M059J (cell line): Measurements from ENCODE around the gene BIN1. TPM values are rescaled to one million over a fixed set of nuclear protein-coding genes. Genes with fewer than 3 reads are reported as not detected.
A peak's percentile ranks its signal among the peaks of the same experiment; 100 is the strongest.

Experiments used
- DNase-seq: peaks from one replicate; pipeline ENCODE4 v3.0.0-alpha.2; 2012; ENCODE audit warnings: low read depth
- total RNA-seq: library from RNA; depleted of rRNA; stranded (reverse); fragments of >200 nt; shearing (Covaris generic); gene quantifications from 2 replicates; pipeline ENCODE4 v1.2.3, GENCODE V29; 2014

Gene BIN1
- total RNA-seq, 1 experiment from 2014 or later = 51.1 TPM

GRCh38 chr2:127058246-127058953 is 48.6 kb downstream of the BIN1 start:
- no peak for DNase-seq

DNA sequence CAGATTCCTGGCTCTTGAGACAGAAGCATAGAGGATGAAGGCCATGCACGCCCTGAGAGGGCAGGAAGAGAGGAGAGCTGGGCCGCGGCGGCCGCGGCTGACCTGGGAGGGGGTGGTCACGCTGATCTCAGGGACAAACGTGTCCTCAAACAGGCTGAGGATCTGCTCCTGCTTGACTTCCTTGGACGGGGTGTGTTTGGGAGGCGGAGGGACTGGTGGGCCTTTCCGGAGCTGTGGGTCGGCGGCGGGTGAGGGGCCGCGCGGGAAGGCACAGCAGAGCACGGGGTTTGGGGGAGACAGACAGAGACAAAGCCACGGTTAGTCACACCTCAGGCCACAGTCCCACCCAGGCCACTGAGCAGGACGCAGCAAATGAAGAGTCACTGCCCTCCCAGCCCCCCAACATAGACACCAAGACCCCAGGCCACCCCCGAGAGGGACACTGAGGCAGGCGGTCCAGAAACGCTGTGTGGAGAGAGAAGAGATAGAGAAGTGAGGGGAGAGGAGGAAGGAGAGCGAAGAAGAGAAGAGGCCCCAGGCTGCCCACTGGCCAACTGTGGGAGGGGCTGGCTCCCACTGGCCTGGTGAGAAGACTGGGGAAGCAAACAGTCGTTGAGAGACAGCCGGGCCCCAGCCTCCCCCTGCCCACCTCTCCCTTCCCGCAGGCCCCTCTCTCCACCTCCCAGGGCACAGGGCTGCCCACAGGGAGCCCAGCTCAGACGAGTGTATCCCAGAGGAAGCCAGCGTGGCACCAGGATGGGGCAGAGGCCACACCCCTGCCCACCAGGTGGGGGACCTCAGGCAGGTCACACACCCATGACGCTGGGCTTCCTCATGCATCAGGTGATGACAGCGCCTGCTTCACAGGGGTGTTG is 49.3 kb downstream of the BIN1 start:
- DNase-seq = no peak

DNA sequence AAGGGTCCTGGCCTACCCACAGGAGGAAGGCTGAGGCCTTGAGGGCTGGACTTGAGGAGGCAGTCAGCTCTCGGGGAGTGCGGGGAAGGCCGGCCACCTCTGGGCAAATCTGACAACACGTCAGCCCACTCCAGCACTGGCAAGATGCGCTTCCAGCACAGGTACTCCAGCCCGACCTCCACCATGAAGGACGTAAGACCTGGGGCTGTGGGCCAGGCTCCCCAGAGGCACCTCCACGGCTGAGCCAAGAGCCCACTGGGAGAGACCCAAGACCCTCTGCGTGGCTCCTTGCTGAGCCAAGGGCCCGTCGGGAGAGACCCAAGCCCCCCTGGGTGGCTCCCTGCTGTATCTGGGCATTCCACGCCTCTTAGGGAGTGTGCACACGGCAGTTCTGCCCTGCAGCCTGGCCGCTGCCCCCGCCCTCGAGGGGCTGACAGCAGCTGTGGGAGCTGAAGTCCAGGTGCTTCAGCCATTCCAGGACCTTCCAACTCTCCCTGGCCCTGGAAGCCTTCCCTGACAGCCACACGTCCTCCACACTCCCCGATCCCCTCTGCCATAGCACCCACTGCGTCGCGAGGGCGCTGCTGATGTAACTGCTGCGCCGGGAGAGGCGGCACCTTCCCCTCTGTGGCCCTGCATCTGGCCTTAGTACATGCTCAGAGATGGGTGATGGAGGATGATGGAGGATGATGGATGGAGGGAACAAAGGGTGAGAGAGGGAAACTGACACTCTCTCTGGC is 50.2 kb downstream of the BIN1 start:
- DNase-seq = no peak

- DNase-seq = no peak
Measured at GRCh38 chr2:127056086-127056485, 50.9 kb downstream of the BIN1 start.

DNA sequence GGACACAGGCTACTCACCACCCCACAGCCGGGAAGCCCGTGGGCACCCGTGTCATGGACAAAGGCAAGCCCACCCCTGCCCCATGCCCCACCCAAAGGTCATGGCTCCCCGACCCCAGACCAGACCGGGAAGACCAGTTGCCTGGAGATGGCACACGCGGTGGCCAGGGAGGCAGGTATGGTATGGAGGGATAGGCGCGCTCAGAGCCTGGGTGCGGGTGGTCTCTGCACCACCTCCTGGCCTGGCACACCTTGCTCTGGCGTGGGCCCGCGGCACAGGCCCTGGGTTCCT is 51.2 kb downstream of the BIN1 start:
- no peak for DNase-seq

GRCh38 chr2:127054996-127055785 is 51.8 kb downstream of the BIN1 start:
- DNase-seq = no peak

- no peak for DNase-seq
Measured at GRCh38 chr2:127054604-127054930, 52.4 kb downstream of the BIN1 start.

DNA sequence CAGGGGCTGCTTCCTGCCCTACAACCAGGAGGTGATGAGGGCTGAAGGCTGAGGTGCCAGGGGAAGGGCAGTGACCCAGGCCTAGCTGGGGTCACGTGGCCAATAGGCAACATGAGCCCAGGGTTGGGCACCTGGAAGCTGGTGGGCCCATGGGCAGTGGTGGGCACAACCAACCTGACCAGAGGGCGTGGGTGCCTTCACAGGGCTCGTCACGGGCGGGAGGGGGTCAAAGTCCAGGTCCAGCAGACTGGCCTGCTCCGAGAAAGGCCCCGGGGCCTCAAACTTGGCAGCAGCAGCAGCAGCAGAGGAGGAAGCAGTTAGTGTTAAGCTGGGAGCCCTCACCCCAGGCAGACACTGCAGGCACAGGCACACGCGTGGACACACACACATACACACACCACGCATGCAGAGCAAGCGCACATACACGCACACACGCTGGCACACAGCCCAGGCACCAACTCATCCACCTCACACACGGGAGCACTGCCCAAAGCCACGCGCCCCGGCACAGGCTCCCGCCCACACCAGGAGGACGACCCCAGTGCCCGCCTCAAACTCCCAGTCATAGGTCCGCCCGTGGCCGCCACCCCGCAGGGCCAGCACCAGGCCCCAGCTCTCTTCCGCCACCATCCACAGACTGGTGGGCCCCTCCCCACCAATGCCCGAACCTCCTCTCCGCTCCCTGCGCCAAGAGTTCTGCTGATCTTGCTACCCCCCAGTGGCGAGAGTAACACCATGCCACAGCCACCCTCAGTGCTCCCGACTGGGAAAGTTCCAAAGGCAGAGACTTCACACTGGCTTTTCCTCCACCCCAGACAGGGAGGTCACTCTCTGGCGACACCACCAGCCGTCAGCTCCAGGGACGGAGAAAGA is 53.0 kb downstream of the BIN1 start:
- no peak for DNase-seq

DNA sequence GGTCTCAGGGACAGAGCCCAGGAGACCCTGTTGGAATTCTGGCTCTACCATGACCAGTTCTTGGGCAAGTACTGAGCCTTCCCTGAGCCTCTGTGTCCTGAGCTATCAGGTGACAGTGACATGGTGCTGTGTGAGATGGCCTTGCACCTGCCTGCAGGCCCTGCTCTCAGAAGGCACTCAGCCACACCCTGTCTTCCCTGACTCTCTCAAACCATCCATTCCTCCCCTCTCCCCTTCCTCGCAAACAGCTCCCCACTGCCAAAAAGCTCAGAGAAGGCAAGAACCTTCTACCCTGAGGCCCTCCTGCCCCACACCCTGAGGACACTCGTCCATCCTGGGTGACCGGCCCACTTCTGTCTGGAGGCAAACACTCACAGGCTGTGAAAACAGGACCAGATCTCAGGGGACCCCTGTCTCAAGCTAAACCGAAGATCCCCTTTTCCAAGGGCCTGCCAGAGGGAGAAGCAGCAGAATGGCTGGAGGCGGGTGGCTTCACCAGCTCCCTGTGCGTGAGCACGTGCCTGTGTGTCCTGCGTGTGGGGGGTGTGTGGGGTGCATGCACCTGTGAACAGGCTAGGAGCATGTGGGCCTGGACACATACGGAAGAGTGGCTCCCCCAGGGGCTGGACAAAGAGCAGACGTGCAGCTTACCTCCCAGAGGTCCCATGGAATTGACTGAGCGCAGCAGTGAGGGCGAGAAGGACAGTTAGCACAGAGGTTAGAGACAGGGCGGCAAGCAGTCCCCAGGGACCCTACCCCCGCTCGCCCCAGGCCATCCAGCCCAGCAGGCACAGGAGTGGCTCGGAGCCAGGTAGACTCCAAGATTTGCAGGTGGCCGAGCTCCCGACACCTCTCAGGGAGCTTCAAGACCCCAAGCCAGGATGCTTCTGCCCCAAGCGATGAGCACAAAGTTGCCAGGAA is 53.9 kb downstream of the BIN1 start:
- no peak for DNase-seq

GRCh38 chr2:127052057-127052770 is 54.7 kb downstream of the BIN1 start:
- no peak for DNase-seq

- no peak for DNase-seq
Measured at GRCh38 chr2:127051116-127052056, 55.6 kb downstream of the BIN1 start.

GRCh38 chr2:127050803-127051115 is 56.2 kb downstream of the BIN1 start:
- no peak for DNase-seq

DNA sequence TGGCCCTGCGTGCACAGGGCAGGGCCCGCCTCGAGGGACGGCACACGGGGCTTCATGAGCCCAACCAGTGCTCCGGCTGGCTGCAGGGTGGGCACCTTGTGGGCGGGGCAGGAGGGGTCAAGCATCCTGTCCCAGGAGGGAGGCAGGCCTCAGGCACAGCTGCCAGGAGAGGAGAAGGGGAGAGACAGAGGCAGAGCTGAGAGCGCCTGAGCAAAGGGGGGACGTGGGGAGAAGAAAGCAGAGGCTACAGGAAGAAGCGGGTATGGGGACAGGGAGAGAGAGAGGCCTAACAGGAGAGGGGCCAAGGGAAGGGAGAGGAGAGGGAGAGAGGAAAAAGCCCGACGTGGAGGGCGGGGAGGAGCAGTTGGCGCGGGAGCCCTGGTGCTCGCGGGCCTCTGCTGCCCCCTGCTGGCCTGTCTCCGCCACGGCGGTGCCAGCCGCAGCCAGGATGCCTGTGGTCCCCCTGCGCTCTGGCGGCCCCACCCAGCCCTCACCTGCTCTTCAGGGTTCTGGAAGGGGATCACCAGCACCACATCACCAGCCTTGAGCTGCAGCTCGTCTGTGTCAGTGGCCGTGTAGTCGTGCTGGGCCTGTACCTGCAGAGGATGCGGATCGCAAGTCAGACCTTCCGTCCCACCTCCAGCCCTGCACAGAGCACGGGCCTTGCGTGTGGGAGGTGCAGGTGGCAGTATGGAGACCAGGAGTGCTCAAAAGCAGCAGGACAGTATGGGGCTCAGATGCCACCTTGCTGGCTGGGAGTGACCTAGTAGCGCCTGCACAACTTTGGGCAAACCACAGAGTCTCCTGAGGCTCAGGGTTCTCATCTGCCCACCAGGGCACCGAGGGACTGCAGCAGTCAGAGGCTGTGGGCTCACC is 56.8 kb downstream of the BIN1 start:
- DNase-seq = peak; percentile 28

- DNase-seq = no peak
Measured at GRCh38 chr2:127048969-127049897, 57.7 kb downstream of the BIN1 start.

- DNase-seq = no peak
Measured at GRCh38 chr2:127048618-127048935, 58.4 kb downstream of the BIN1 start.
